Omental fat pad (tissue), 4 donors: ENCODE data around the gene TRIM65. TPM values are rescaled to one million over a fixed set of nuclear protein-coding genes. Genes with fewer than 3 reads are reported as not detected.
"Not testable (repeated sequence)": the region's sequence is repeated elsewhere in the genome, so short reads cannot be mapped to it uniquely, and the experiment has no call there.

ENCODE experiments used
- ATAC-seq: fragments of 150-250 bp; one replicate; pipeline ENCODE4 v1.9.1; 2016; ENCODE audit warnings: mild to moderate bottlenecking, moderate library complexity; ENCODE audit not compliant: low FRiP score
- DNase-seq: peaks from one replicate; pipeline ENCODE4 v3.0.0-alpha.2; 2019; ENCODE audit warnings: low spot score
- CTCF ChIP-seq, 3 donors: fragments of 450-650 bp; IDR thresholded peaks; one replicate each; pipeline ENCODE4 v1.5.1; 2016 to 2017; ENCODE audit warnings: antibody characterized with exemption in 3 of 3, mild to moderate bottlenecking in 3 of 3, moderate library complexity in 2 of 3
- total RNA-seq, 4 donors: library from RNA; depleted of rRNA; stranded (reverse); fragments of >200 nt; gene quantifications; one replicate each; pipeline ENCODE4 v1.1.0, GENCODE V29; 2016

TRIM65 gene
- total RNA-seq, 4 donors from 2014 or later = 10.0 to 37.4 (median 16.2) TPM

GRCh38 chr17:75875182-75875939, 21.4 kb downstream of the TRIM65 start:
- no peak for ATAC-seq
- no peak for DNase-seq
- no peak for TF ChIP-seq CTCF (IDR thresholded peaks at IDR 0.05)

GRCh38 chr17:75874323-75875181, 22.2 kb downstream of the TRIM65 start:
- TF ChIP-seq CTCF (IDR thresholded peaks at IDR 0.05) = no peak
- no peak for ATAC-seq
- no peak for DNase-seq

GRCh38 chr17:75873587-75874322, 23.0 kb downstream of the TRIM65 start:
- ATAC-seq (no peak), DNase-seq (no peak)
- no peak for TF ChIP-seq CTCF (IDR thresholded peaks at IDR 0.05)

- ATAC-seq = peak; percentile 5
- TF ChIP-seq CTCF (IDR thresholded peaks at IDR 0.05) = no peak
- no peak for DNase-seq
Measured at GRCh38 chr17:75872434-75873351, 24.1 kb downstream of the TRIM65 start.

- ATAC-seq = not testable (repeated sequence)
Measured at GRCh38 chr17:75870228-75870627, 26.5 kb downstream of the TRIM65 start.

GRCh38 chr17:75869282-75870141, 27.2 kb downstream of the TRIM65 start:
- no peak for DNase-seq
- no peak for TF ChIP-seq CTCF (IDR thresholded peaks at IDR 0.05)
- ATAC-seq = peak; percentile 50

More at GRCh38 chr17:75870228-75870627, 26.5 kb downstream of the TRIM65 start:
- DNase-seq = not testable (repeated sequence)

GRCh38 chr17:75868730-75869281, 27.9 kb downstream of the TRIM65 start:
- DNase-seq, ATAC-seq: not testable (repeated sequence)

- ATAC-seq, DNase-seq: not testable (repeated sequence)
Measured at GRCh38 chr17:75865404-75866188, 31.2 kb downstream of the TRIM65 start.

GRCh38 chr17:75864887-75865286, 31.9 kb downstream of the TRIM65 start:
- not testable (repeated sequence) for ATAC-seq, DNase-seq
